GM23338 (cell line): ENCODE data around the gene SLC6A3. TPM values are rescaled to one million over a fixed set of nuclear protein-coding genes. Genes with fewer than 3 reads are reported as not detected.

Source experiments
- ATAC-seq: fragments of 200-7000 bp; cut with Tn5 transposase; 3 replicates; pipeline ENCODE4 v1.9.1; 2020
- DNase-seq: peaks from one replicate; pipeline ENCODE4 v3.0.0-alpha.2; 2015; ENCODE audit warnings: low spot score
- H2AFZ ChIP-seq: fragments of 200-600 bp; sonication (generic); 2 replicates; pipeline ENCODE4 v1.8.0; 2016; ENCODE audit warnings: antibody characterized with exemption, mild to moderate bottlenecking, moderate library complexity
- H3F3A ChIP-seq: fragments of 200-600 bp; sonication (generic); replicated peaks from 2 replicates; pipeline ENCODE4 v1.8.0; 2017; ENCODE audit warnings: antibody characterized with exemption, mixed run types, low read depth
- H3K27ac ChIP-seq: fragments of 200-600 bp; sonication (generic); 2 replicates; pipeline ENCODE4 v1.6.1; 2016; ENCODE audit warnings: low read depth
- H3K27me3 ChIP-seq: fragments of 200-600 bp; sonication (generic); 2 replicates; pipeline ENCODE4 v1.8.0; 2016; ENCODE audit warnings: mild to moderate bottlenecking, mixed run types, moderate library complexity; ENCODE audit not compliant: insufficient read depth
- H3K36me3 ChIP-seq: fragments of 200-600 bp; sonication (generic); 2 replicates; pipeline ENCODE4 v1.8.0; 2016; ENCODE audit warnings: mild to moderate bottlenecking; ENCODE audit not compliant: insufficient read depth
- H3K4me1 ChIP-seq: fragments of 200-600 bp; sonication (generic); 2 replicates; pipeline ENCODE4 v1.8.0; 2016; ENCODE audit warnings: mild to moderate bottlenecking, moderate library complexity; ENCODE audit not compliant: insufficient read depth
- H3K4me2 ChIP-seq: fragments of 200-600 bp; sonication (generic); 2 replicates; pipeline ENCODE4 v1.7.1; 2017; ENCODE audit warnings: mixed run types
- H3K4me3 ChIP-seq: fragments of 200-600 bp; sonication (generic); 2 replicates; pipeline ENCODE4 v1.6.1; 2016; ENCODE audit warnings: mixed run types
- H3K79me2 ChIP-seq: fragments of 200-600 bp; sonication (generic); replicated peaks from 2 replicates; pipeline ENCODE4 v1.8.0; 2017; ENCODE audit warnings: mild to moderate bottlenecking; ENCODE audit not compliant: insufficient read depth
- H3K9me2 ChIP-seq: fragments of 200-600 bp; sonication (generic); 2 replicates; pipeline ENCODE4 v1.8.0; 2017; ENCODE audit not compliant: insufficient read depth
- H4K20me1 ChIP-seq: fragments of 200-600 bp; sonication (generic); replicated peaks from 2 replicates; pipeline ENCODE4 v1.8.0; 2017; ENCODE audit warnings: mild to moderate bottlenecking; ENCODE audit not compliant: insufficient read depth
- H3K27ac Mint-ChIP-seq: 2 replicates; pipeline ENCODE4 v1.8.0; 2020; ENCODE audit warnings: inconsistent platforms, mild to moderate bottlenecking, moderate library complexity, mixed read lengths
- H3K27me3 Mint-ChIP-seq: 3 replicates; pipeline ENCODE4 v1.8.0; 2022; ENCODE audit warnings: low read depth, mild to moderate bottlenecking, moderate library complexity, mixed read lengths, inconsistent platforms; ENCODE audit not compliant: insufficient read depth, poor library complexity
- H3K36me3 Mint-ChIP-seq: 3 replicates; pipeline ENCODE4 v1.8.0; 2021; ENCODE audit warnings: low read depth, mild to moderate bottlenecking, inconsistent platforms, moderate library complexity, mixed read lengths
- H3K4me1 Mint-ChIP-seq: 3 replicates; pipeline ENCODE4 v1.8.0; 2020; ENCODE audit warnings: mild to moderate bottlenecking, inconsistent platforms, mixed read lengths
- H3K4me3 Mint-ChIP-seq: 3 replicates; pipeline ENCODE4 v1.8.0; 2021; ENCODE audit warnings: moderate library complexity, mild to moderate bottlenecking, inconsistent platforms, mixed read lengths
- H3K9me3 Mint-ChIP-seq: 3 replicates; pipeline ENCODE4 v1.8.0; 2020; ENCODE audit warnings: moderate library complexity, mild to moderate bottlenecking, inconsistent platforms, mixed read lengths
- EZH2phosphoT487 ChIP-seq: fragments of 200-600 bp; sonication (generic); IDR thresholded peaks from one replicate; pipeline ENCODE4 v1.8.1; 2018; ENCODE audit warnings: antibody characterized with exemption; ENCODE audit not compliant: unreplicated experiment
- JUNB ChIP-seq: IDR thresholded peaks from one replicate; pipeline ENCODE4 v1.6.1; 2016; ENCODE audit warnings: antibody characterized with exemption; ENCODE audit not compliant: unreplicated experiment
- NANOG ChIP-seq: IDR thresholded peaks from 2 replicates; pipeline ENCODE4 v1.6.1; 2016; ENCODE audit warnings: antibody characterized with exemption, borderline replicate concordance
- POLR2AphosphoS5 ChIP-seq: IDR thresholded peaks from 2 replicates; pipeline ENCODE4 v1.6.1; 2016; ENCODE audit warnings: antibody characterized with exemption, low read depth
- STAT1 ChIP-seq: IDR thresholded peaks from one replicate; pipeline ENCODE4 v1.6.1; 2016; ENCODE audit warnings: antibody characterized with exemption; ENCODE audit not compliant: unreplicated experiment
- ZNF114 ChIP-seq: fragments of 250-450 bp; sonication (Bioruptor Pico); IDR thresholded peaks from 2 replicates; pipeline ENCODE4 v1.5.0; 2020; ENCODE audit warnings: mild to moderate bottlenecking, moderate library complexity
- polyA plus RNA-seq: library from polyadenylated mRNA; unstranded; fragments of >200 nt; fragmentation: Nextera tagmentation; extraction: Ambion mirVana; gene quantifications from 2 replicates; pipeline ENCODE4 v1.2.1, GENCODE V29; 2016
- total RNA-seq: library from RNA; depleted of rRNA; stranded (reverse); fragments of >200 nt; shearing (Covaris generic); gene quantifications from 2 replicates; pipeline ENCODE4 v1.2.3, GENCODE V29; 2014
- TF ChIP-seq, protein P1 (sequence below): fragments of 250-450 bp; sonication (Bioruptor Pico); IDR thresholded peaks from 2 replicates; pipeline ENCODE4 v1.5.0; 2020; ENCODE audit warnings: mild to moderate bottlenecking, moderate library complexity
- TF ChIP-seq, protein P2 (sequence below): IDR thresholded peaks from 2 replicates; pipeline ENCODE4 v1.6.1; 2016; ENCODE audit warnings: antibody characterized with exemption

SLC6A3 gene
- total and polyA plus RNA-seq, 2 experiments from 2014 or later: 0.76 to 1.0 TPM

DNA sequence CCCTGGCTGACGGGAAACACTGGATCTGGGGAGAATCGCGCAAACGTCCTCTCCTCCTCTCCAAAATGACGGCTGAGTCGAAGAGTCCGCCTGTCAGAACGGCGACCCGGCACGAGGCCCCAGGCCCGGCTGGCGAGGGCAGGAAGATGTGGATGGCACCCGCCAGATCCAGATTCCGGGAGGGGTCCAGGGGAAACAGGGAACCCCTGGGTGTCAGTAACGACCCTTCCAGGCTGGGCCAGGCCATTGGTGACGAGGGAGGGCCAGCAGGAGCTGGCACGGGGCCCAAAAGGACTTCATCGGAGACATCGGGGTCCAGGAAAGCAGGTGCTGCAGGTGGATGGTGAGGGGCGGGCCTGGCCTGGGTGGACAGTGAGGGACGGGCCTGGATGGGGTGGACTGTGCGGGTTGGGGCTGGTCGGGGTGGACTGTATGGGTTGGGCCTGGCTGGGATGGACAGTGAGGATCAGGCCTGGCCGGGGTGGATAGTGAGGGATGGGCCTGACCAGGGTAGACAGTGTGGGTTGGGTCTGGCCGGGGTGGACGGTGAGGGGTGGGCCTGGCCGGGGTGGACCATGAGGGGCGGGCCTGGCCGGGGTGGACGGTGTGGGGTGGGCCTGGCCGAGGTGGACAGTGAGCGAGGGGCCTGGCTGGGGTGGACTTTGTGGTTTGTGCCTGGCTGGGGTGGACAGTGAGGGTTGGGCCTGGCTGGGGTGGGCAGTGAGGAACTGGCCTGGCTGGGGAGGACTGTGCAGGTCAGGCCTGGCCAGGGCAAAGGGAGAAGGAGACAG, 14.0 kb downstream of the SLC6A3 start (continued):
- TF ChIP-seq, protein P1, sequence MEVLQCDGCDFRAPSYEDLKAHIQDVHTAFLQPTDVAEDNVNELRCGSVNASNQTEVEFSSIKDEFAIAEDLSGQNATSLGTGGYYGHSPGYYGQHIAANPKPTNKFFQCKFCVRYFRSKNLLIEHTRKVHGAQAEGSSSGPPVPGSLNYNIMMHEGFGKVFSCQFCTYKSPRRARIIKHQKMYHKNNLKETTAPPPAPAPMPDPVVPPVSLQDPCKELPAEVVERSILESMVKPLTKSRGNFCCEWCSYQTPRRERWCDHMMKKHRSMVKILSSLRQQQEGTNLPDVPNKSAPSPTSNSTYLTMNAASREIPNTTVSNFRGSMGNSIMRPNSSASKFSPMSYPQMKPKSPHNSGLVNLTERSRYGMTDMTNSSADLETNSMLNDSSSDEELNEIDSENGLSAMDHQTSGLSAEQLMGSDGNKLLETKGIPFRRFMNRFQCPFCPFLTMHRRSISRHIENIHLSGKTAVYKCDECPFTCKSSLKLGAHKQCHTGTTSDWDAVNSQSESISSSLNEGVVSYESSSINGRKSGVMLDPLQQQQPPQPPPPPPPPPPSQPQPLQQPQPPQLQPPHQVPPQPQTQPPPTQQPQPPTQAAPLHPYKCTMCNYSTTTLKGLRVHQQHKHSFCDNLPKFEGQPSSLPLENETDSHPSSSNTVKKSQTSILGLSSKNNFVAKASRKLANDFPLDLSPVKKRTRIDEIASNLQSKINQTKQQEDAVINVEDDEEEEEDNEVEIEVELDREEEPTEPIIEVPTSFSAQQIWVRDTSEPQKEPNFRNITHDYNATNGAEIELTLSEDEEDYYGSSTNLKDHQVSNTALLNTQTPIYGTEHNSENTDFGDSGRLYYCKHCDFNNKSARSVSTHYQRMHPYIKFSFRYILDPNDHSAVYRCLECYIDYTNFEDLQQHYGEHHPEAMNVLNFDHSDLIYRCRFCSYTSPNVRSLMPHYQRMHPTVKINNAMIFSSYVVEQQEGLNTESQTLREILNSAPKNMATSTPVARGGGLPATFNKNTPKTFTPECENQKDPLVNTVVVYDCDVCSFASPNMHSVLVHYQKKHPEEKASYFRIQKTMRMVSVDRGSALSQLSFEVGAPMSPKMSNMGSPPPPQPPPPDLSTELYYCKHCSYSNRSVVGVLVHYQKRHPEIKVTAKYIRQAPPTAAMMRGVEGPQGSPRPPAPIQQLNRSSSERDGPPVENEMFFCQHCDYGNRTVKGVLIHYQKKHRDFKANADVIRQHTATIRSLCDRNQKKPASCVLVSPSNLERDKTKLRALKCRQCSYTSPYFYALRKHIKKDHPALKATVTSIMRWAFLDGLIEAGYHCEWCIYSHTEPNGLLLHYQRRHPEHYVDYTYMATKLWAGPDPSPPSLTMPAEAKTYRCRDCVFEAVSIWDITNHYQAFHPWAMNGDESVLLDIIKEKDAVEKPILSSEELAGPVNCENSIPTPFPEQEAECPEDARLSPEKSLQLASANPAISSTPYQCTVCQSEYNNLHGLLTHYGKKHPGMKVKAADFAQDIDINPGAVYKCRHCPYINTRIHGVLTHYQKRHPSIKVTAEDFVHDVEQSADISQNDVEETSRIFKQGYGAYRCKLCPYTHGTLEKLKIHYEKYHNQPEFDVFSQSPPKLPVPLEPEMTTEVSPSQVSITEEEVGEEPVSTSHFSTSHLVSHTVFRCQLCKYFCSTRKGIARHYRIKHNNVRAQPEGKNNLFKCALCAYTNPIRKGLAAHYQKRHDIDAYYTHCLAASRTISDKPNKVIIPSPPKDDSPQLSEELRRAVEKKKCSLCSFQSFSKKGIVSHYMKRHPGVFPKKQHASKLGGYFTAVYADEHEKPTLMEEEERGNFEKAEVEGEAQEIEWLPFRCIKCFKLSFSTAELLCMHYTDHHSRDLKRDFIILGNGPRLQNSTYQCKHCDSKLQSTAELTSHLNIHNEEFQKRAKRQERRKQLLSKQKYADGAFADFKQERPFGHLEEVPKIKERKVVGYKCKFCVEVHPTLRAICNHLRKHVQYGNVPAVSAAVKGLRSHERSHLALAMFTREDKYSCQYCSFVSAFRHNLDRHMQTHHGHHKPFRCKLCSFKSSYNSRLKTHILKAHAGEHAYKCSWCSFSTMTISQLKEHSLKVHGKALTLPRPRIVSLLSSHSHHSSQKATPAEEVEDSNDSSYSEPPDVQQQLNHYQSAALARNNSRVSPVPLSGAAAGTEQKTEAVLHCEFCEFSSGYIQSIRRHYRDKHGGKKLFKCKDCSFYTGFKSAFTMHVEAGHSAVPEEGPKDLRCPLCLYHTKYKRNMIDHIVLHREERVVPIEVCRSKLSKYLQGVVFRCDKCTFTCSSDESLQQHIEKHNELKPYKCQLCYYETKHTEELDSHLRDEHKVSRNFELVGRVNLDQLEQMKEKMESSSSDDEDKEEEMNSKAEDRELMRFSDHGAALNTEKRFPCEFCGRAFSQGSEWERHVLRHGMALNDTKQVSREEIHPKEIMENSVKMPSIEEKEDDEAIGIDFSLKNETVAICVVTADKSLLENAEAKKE: no peak
- TF ChIP-seq ZNF114 (no peak), POLR2AphosphoS5 (no peak), NANOG (no peak), EZH2phosphoT487 (no peak), STAT1 (no peak)
- TF ChIP-seq, protein P2, sequence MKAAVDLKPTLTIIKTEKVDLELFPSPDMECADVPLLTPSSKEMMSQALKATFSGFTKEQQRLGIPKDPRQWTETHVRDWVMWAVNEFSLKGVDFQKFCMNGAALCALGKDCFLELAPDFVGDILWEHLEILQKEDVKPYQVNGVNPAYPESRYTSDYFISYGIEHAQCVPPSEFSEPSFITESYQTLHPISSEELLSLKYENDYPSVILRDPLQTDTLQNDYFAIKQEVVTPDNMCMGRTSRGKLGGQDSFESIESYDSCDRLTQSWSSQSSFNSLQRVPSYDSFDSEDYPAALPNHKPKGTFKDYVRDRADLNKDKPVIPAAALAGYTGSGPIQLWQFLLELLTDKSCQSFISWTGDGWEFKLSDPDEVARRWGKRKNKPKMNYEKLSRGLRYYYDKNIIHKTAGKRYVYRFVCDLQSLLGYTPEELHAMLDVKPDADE: no peak

DNA sequence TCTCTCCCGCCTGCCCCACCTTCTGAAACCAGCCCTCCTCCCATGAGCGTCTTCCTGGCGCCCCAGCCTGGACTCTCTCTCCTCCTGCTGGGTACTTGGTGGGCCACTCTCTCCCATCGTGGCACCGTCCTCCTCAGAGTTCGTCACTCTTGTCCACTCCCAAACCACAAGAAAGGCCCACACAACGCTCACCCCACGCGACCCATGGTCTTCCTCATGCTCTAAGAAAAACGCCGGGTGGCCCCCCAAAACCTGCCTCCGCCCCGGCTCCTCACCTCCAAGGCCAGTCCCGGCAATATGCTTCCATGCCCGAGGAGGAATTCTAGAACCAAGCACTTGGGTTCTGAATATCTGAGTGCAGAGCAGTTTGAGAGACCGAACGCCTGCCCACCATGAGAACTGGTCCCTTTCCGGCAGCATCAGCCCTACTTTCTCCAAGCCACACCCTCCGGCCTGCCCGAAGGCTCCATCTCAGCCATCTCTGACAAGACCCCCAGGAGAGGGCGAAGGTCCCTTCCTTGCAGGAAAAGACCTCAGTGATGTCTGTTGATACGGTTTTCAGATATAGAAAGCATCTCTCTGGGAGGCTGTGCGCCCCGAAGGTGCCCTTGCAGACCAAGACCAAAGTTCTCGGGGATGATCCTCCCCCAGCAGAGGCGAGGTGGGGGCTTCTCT, 15.0 kb downstream of the SLC6A3 start:
- Histone ChIP-seq H2AFZ (no peak overlapping the region), H3F3A (no peaks in the 10 kb centered on the region), H3K27me3 (no peaks in the 10 kb centered on the region), H4K20me1 (no peaks in the 10 kb centered on the region), H3K4me3 (no peak overlapping the region), H3K9me2 (no peaks in the 10 kb centered on the region), H3K36me3 (no peaks in the 10 kb centered on the region), H3K79me2 (no peaks in the 10 kb centered on the region), H3K27ac (no peak overlapping the region), H3K4me1 (no peaks in the 10 kb centered on the region), H3K4me2 (no peak overlapping the region)
- Mint-ChIP-seq H3K4me3 (no peak overlapping the region), H3K4me1 (no peaks in the 10 kb centered on the region), H3K27me3 (peaks cover 9% of the 10 kb centered on the region), H3K36me3 (peaks cover 17% of the 10 kb centered on the region), H3K27ac (no peak overlapping the region), H3K9me3 (peaks cover 74% of the 10 kb centered on the region)
- DNase-seq (no peak), ATAC-seq (no peak)
- no peak for TF ChIP-seq EZH2phosphoT487
- no peak for TF ChIP-seq JUNB
- no peak for TF ChIP-seq NANOG
- no peak for TF ChIP-seq POLR2AphosphoS5
